ENCODE results near the gene KRT1.

Gene KRT1

GRCh38 chr12:52630599-52631200 is 49.5 kb downstream of the KRT1 start:
- no peak overlapping the region for H3K23ac ChIP-seq (ENCODE audit: low read depth, low read length, poor library complexity)
- no peak overlapping the region for H4K8ac ChIP-seq (ENCODE audit: low read depth, low read length)
- no peaks in the 10 kb centered on the region for H3K36me3 ChIP-seq (replicated peaks in 1 of 2; ENCODE audit: control insufficient read depth in 2 of 2, insufficient read depth in 2 of 2, low read length in 2 of 2)
- no peak overlapping the region for H2BK15ac ChIP-seq (ENCODE audit: low read length)
- no peak overlapping the region for H3K14ac ChIP-seq (ENCODE audit: low read length)
- no peak overlapping the region for H3K27ac ChIP-seq (replicated peaks; ENCODE audit: low read length)
- H2AFZ ChIP-seq (ENCODE audit: low read length), result no peak overlapping the region
- no peak overlapping the region for H2AK5ac ChIP-seq (ENCODE audit: low read depth, low read length)
- no peak overlapping the region for H4K91ac ChIP-seq (ENCODE audit: low read depth, low read length, poor library complexity)
- H3K27me3 ChIP-seq (ENCODE audit: control insufficient read depth in 3 of 3, insufficient read depth in 3 of 3, low read depth in 1 of 3, low read length in 3 of 3), result peaks cover 0 to 9% (median 0%) of the 10 kb centered on the region in 3 experiments
- H3K4ac ChIP-seq (ENCODE audit: low read length), result no peak overlapping the region
- H3K18ac ChIP-seq (ENCODE audit: low read length), result no peak overlapping the region
- no CpG with 5 or more reads among the region's 4 CpGs for WGBS, 2 donors (ENCODE audit: extremely low coverage in 2 of 2, insufficient read length in 2 of 2, insufficient replicate concordance in 1 of 2)
- H3K9ac ChIP-seq (ENCODE audit: low read depth, low read length, poor library complexity), result no peak overlapping the region
- no peak overlapping the region for H2BK5ac ChIP-seq (ENCODE audit: low read length)
- no peaks in the 10 kb centered on the region for H3K79me1 ChIP-seq (ENCODE audit: low read depth, low read length)
- no peak overlapping the region for H3K4me3 ChIP-seq (ENCODE audit: low read length in 2 of 2)
- H2BK12ac ChIP-seq (ENCODE audit: low read length), result no peak overlapping the region
- H2BK120ac ChIP-seq (ENCODE audit: low read depth, low read length), result no peak overlapping the region
- H3K4me2 ChIP-seq (ENCODE audit: insufficient read depth, low read length, poor library complexity, severe bottlenecking), result no peak overlapping the region
- no peak for DNase-seq (ENCODE audit: low spot score)
- H3K4me1 ChIP-seq (ENCODE audit: control insufficient read depth in 2 of 2, insufficient read depth in 1 of 2, low read depth in 1 of 2, low read length in 2 of 2), result peaks cover 0 to 7% of the 10 kb centered on the region in 2 donors
- H3K9me3 ChIP-seq (replicated peaks in 1 of 2; ENCODE audit: control insufficient read depth in 2 of 2, insufficient read depth in 1 of 2, low read depth in 1 of 2, low read length in 2 of 2), result no peaks in the 10 kb centered on the region

- Histone ChIP-seq H3K27ac (replicated peaks; ENCODE audit: low read length) (no peak overlapping the region), H4K8ac (ENCODE audit: low read depth, low read length) (no peak overlapping the region), H3K4me1 (ENCODE audit: control insufficient read depth in 2 of 2, insufficient read depth in 1 of 2, low read depth in 1 of 2, low read length in 2 of 2) (peaks cover 0 to 7% of the 10 kb centered on the region in 2 donors), H3K4me2 (ENCODE audit: insufficient read depth, low read length, poor library complexity, severe bottlenecking) (no peak overlapping the region), H3K79me1 (ENCODE audit: low read depth, low read length) (no peaks in the 10 kb centered on the region), H3K4me3 (ENCODE audit: low read length in 2 of 2) (no peak overlapping the region), H2AFZ (ENCODE audit: low read length) (no peak overlapping the region), H2BK5ac (ENCODE audit: low read length) (peak overlapping the region; percentile 17), H3K4ac (ENCODE audit: low read length) (no peak overlapping the region), H3K23ac (ENCODE audit: low read depth, low read length, poor library complexity) (peak overlapping the region; percentile 52), H2BK120ac (ENCODE audit: low read depth, low read length) (no peak overlapping the region), H3K14ac (ENCODE audit: low read length) (no peak overlapping the region), H3K9me3 (replicated peaks in 1 of 2; ENCODE audit: control insufficient read depth in 2 of 2, insufficient read depth in 1 of 2, low read depth in 1 of 2, low read length in 2 of 2) (no peaks in the 10 kb centered on the region), H3K27me3 (ENCODE audit: control insufficient read depth in 3 of 3, insufficient read depth in 3 of 3, low read depth in 1 of 3, low read length in 3 of 3) (peaks cover 0 to 9% (median 0%) of the 10 kb centered on the region in 3 experiments), H3K9ac (ENCODE audit: low read depth, low read length, poor library complexity) (peak overlapping the region; percentile 75), H4K91ac (ENCODE audit: low read depth, low read length, poor library complexity) (no peak overlapping the region), H2AK5ac (ENCODE audit: low read depth, low read length) (peak overlapping the region; percentile 3), H2BK15ac (ENCODE audit: low read length) (peak overlapping the region; percentile 54), H2BK12ac (ENCODE audit: low read length) (peak overlapping the region; percentile 41), H3K36me3 (replicated peaks in 1 of 2; ENCODE audit: control insufficient read depth in 2 of 2, insufficient read depth in 2 of 2, low read length in 2 of 2) (no peaks in the 10 kb centered on the region), H3K18ac (ENCODE audit: low read length) (no peak overlapping the region)
- no CpG with 5 or more reads among the region's 7 CpGs for WGBS, 2 donors (ENCODE audit: extremely low coverage in 2 of 2, insufficient read length in 2 of 2, insufficient replicate concordance in 1 of 2)
- no peak for DNase-seq (ENCODE audit: low spot score)
Observed at GRCh38 chr12:52630008-52630500, 50.2 kb downstream of the KRT1 start.

- peak overlapping the region; percentile 44 for H3K18ac ChIP-seq (ENCODE audit: low read length)
- H2BK15ac ChIP-seq (ENCODE audit: low read length), result peak overlapping the region; percentile 54
- DNase-seq (ENCODE audit: low spot score), result no peak
- no peak overlapping the region for H2AFZ ChIP-seq (ENCODE audit: low read length)
- H4K8ac ChIP-seq (ENCODE audit: low read depth, low read length), result no peak overlapping the region
- peaks cover 0 to 9% (median 0%) of the 10 kb centered on the region in 3 experiments for H3K27me3 ChIP-seq (ENCODE audit: control insufficient read depth in 3 of 3, insufficient read depth in 3 of 3, low read depth in 1 of 3, low read length in 3 of 3)
- H3K4me2 ChIP-seq (ENCODE audit: insufficient read depth, low read length, poor library complexity, severe bottlenecking), result no peak overlapping the region
- H3K4me3 ChIP-seq (ENCODE audit: low read length in 2 of 2), result no peak overlapping the region
- H3K14ac ChIP-seq (ENCODE audit: low read length), result no peak overlapping the region
- H3K4me1 ChIP-seq (ENCODE audit: control insufficient read depth in 2 of 2, insufficient read depth in 1 of 2, low read depth in 1 of 2, low read length in 2 of 2), result peaks cover 0 to 7% of the 10 kb centered on the region in 2 donors
- WGBS, 2 donors (ENCODE audit: extremely low coverage in 2 of 2, insufficient read length in 2 of 2, insufficient replicate concordance in 1 of 2), result no CpG with 5 or more reads among the region's 12 CpGs
- peak overlapping the region; percentile 70 for H2AK5ac ChIP-seq (ENCODE audit: low read depth, low read length)
- no peak overlapping the region for H2BK120ac ChIP-seq (ENCODE audit: low read depth, low read length)
- no peaks in the 10 kb centered on the region for H3K36me3 ChIP-seq (replicated peaks in 1 of 2; ENCODE audit: control insufficient read depth in 2 of 2, insufficient read depth in 2 of 2, low read length in 2 of 2)
- peak overlapping the region; percentile 79 for H2BK5ac ChIP-seq (ENCODE audit: low read length)
- no peak overlapping the region for H4K91ac ChIP-seq (ENCODE audit: low read depth, low read length, poor library complexity)
- H3K79me1 ChIP-seq (ENCODE audit: low read depth, low read length), result no peaks in the 10 kb centered on the region
- no peaks in the 10 kb centered on the region for H3K9me3 ChIP-seq (replicated peaks in 1 of 2; ENCODE audit: control insufficient read depth in 2 of 2, insufficient read depth in 1 of 2, low read depth in 1 of 2, low read length in 2 of 2)
- H3K23ac ChIP-seq (ENCODE audit: low read depth, low read length, poor library complexity), result no peak overlapping the region
- H3K27ac ChIP-seq (replicated peaks; ENCODE audit: low read length), result no peak overlapping the region
- no peak overlapping the region for H3K9ac ChIP-seq (ENCODE audit: low read depth, low read length, poor library complexity)
- no peak overlapping the region for H2BK12ac ChIP-seq (ENCODE audit: low read length)
- no peak overlapping the region for H3K4ac ChIP-seq (ENCODE audit: low read length)
Observed at GRCh38 chr12:52629281-52630007, 50.8 kb downstream of the KRT1 start.

- H2BK12ac ChIP-seq (ENCODE audit: low read length), result no peak overlapping the region
- H3K4ac ChIP-seq (ENCODE audit: low read length), result no peak overlapping the region
- no peak overlapping the region for H4K8ac ChIP-seq (ENCODE audit: low read depth, low read length)
- no peak overlapping the region for H4K91ac ChIP-seq (ENCODE audit: low read depth, low read length, poor library complexity)
- H3K4me3 ChIP-seq (ENCODE audit: low read length in 2 of 2), result no peak overlapping the region
- H3K23ac ChIP-seq (ENCODE audit: low read depth, low read length, poor library complexity), result peak overlapping the region; percentile 50
- peaks cover 0 to 4% (median 0%) of the 10 kb centered on the region in 3 experiments for H3K27me3 ChIP-seq (ENCODE audit: control insufficient read depth in 3 of 3, insufficient read depth in 3 of 3, low read depth in 1 of 3, low read length in 3 of 3)
- no peak overlapping the region for H2AFZ ChIP-seq (ENCODE audit: low read length)
- no CpG with 5 or more reads among the region's 2 CpGs for WGBS, 2 donors (ENCODE audit: extremely low coverage in 2 of 2, insufficient read length in 2 of 2, insufficient replicate concordance in 1 of 2)
- no peaks in the 10 kb centered on the region for H3K9me3 ChIP-seq (replicated peaks in 1 of 2; ENCODE audit: control insufficient read depth in 2 of 2, insufficient read depth in 1 of 2, low read depth in 1 of 2, low read length in 2 of 2)
- no peak overlapping the region for H2BK15ac ChIP-seq (ENCODE audit: low read length)
- peak overlapping the region; percentile 44 for H3K18ac ChIP-seq (ENCODE audit: low read length)
- H3K4me2 ChIP-seq (ENCODE audit: insufficient read depth, low read length, poor library complexity, severe bottlenecking), result no peak overlapping the region
- no peaks in the 10 kb centered on the region for H3K36me3 ChIP-seq (replicated peaks in 1 of 2; ENCODE audit: control insufficient read depth in 2 of 2, insufficient read depth in 2 of 2, low read length in 2 of 2)
- H2BK120ac ChIP-seq (ENCODE audit: low read depth, low read length), result no peak overlapping the region
- H2AK5ac ChIP-seq (ENCODE audit: low read depth, low read length), result peak overlapping the region; percentile 70
- no peaks in the 10 kb centered on the region for H3K79me1 ChIP-seq (ENCODE audit: low read depth, low read length)
- no peak overlapping the region for H3K27ac ChIP-seq (replicated peaks; ENCODE audit: low read length)
- no peak overlapping the region for H3K9ac ChIP-seq (ENCODE audit: low read depth, low read length, poor library complexity)
- peaks cover 0 to 7% of the 10 kb centered on the region in 2 donors for H3K4me1 ChIP-seq (ENCODE audit: control insufficient read depth in 2 of 2, insufficient read depth in 1 of 2, low read depth in 1 of 2, low read length in 2 of 2)
- no peak for DNase-seq (ENCODE audit: low spot score)
- H2BK5ac ChIP-seq (ENCODE audit: low read length), result peak overlapping the region; percentile 79
- H3K14ac ChIP-seq (ENCODE audit: low read length), result no peak overlapping the region
Observed at GRCh38 chr12:52628841-52629240, 51.4 kb downstream of the KRT1 start.

Measured in neuronal stem cell (in vitro differentiated cells).